H1 (cell line): ENCODE results near the gene CYB561A3. TPM values are rescaled to one million over a fixed set of nuclear protein-coding genes. Genes with fewer than 3 reads are reported as not detected.

ENCODE experiments used
- CTCF ChIA-PET: fragments of 300-600 bp; sonication (Branson Sonifier 250); formaldehyde crosslinking; loops from one replicate; lab custom pipeline; 2021; ENCODE audit not compliant: partially characterized antibody; lab: Charles Lee
- POLR2A ChIA-PET: fragments of 300-600 bp; sonication (Branson Sonifier 250); formaldehyde crosslinking; loops from one replicate; lab custom pipeline; 2021; ENCODE audit warnings: inconsistent platforms; ENCODE audit not compliant: partially characterized antibody; lab: Charles Lee
- DNase-seq, 2 experiments: peaks; one replicate each; pipeline versions ENCODE4 v3.0.0 to v3.0.0-alpha.2; 2010 to 2022; ENCODE audit warnings: low spot score in 2 of 2, low read depth in 1 of 2, mixed read lengths in 1 of 2
- FAIRE-seq: peaks from 2 replicates; lab custom pipeline; 2011; peaks lifted over from hg19 to GRCh38; lab: Jason Lieb, UNC
- H2AFZ ChIP-seq: 2 replicates; pipeline ENCODE4 v1.8.1; 2012; ENCODE audit warnings: low read length, inconsistent platforms
- H2AK5ac ChIP-seq: 2 replicates; pipeline ENCODE4 v1.6.1; 2013; ENCODE audit warnings: low read depth, low read length
- H2BK120ac ChIP-seq: replicated peaks from 2 replicates; pipeline ENCODE3; 2013; ENCODE audit warnings: low read depth, low read length, inconsistent platforms
- H2BK12ac ChIP-seq: 2 replicates; pipeline ENCODE4 v1.6.1; 2013; ENCODE audit warnings: low read depth, low read length
- H2BK15ac ChIP-seq: 2 replicates; pipeline ENCODE4 v1.6.1; 2013; ENCODE audit warnings: low read length
- H2BK20ac ChIP-seq: 2 replicates; pipeline ENCODE4 v1.6.1; 2013; ENCODE audit warnings: low read length
- H2BK5ac ChIP-seq: 2 replicates; pipeline ENCODE4 v1.6.1; 2013; ENCODE audit warnings: low read depth, low read length
- H3K14ac ChIP-seq: 2 replicates; pipeline ENCODE4 v1.6.1; 2013; ENCODE audit warnings: inconsistent platforms; ENCODE audit not compliant: insufficient read length
- H3K18ac ChIP-seq: 2 replicates; pipeline ENCODE4 v1.6.1; 2013; ENCODE audit warnings: low read length; ENCODE audit errors: extremely low read depth
- H3K23ac ChIP-seq: 2 replicates; pipeline ENCODE4 v1.6.1; 2013; ENCODE audit warnings: inconsistent platforms; ENCODE audit not compliant: insufficient read length
- H3K23me2 ChIP-seq: 2 replicates; pipeline ENCODE4 v1.6.1; 2013; ENCODE audit warnings: low read depth, low read length
- H3K27ac ChIP-seq: 2 replicates; pipeline ENCODE4 v1.6.1; 2011; ENCODE audit warnings: low read depth, low read length, inconsistent platforms
- H3K27me3 ChIP-seq, 4 experiments: replicated peaks in 1 of 4; 1 replicate in 1 of 4; 2 replicates in 3 of 4; pipeline versions ENCODE4 v1.6.1 to v1.8.1; 2011 to 2013; ENCODE audit warnings: low read length in 3 of 4, mild to moderate bottlenecking in 3 of 4, inconsistent platforms in 2 of 4, mixed read lengths in 2 of 4, moderate library complexity in 1 of 4; ENCODE audit not compliant: control insufficient read depth in 3 of 4, insufficient read depth in 3 of 4; ENCODE audit errors: extremely low read depth in 1 of 4
- H3K36me3 ChIP-seq, 4 experiments: 2 replicates each; pipeline versions ENCODE4 v1.6.1 to v1.8.1; 2011 to 2013; ENCODE audit warnings: mild to moderate bottlenecking in 4 of 4, low read length in 3 of 4, moderate library complexity in 2 of 4, control low read depth in 1 of 4, inconsistent platforms in 1 of 4; ENCODE audit not compliant: insufficient read depth in 4 of 4, control insufficient read depth in 2 of 4
- H3K4ac ChIP-seq: replicated peaks from 2 replicates; pipeline ENCODE3; 2013; ENCODE audit warnings: low read length, low read depth, mixed read lengths, inconsistent platforms; ENCODE audit not compliant: insufficient read length
- H3K4me1 ChIP-seq, 4 experiments: replicated peaks in 1 of 4; 1 replicate in 1 of 4; 2 replicates in 3 of 4; pipeline versions ENCODE4 v1.6.1 to v1.8.1; 2011 to 2013; ENCODE audit warnings: low read length in 3 of 4, inconsistent platforms in 2 of 4, mixed read lengths in 1 of 4; ENCODE audit not compliant: insufficient read depth in 4 of 4, control insufficient read depth in 3 of 4
- H3K4me2 ChIP-seq, 2 experiments: 2 replicates each; pipeline versions ENCODE4 v1.6.1 to v1.8.1; 2011 to 2013; ENCODE audit warnings: low read depth in 2 of 2, low read length in 2 of 2, control low read depth in 1 of 2, inconsistent platforms in 1 of 2, mild to moderate bottlenecking in 1 of 2; ENCODE audit not compliant: insufficient read depth in 1 of 2
- H3K4me3 ChIP-seq, 4 experiments: fragments of 200-600, 300-600 bp in 1 of 4; sonication (generic), shearing (Covaris generic), sonication (Bioruptor Twin) in 1 of 4; 2 replicates each; pipeline versions ENCODE4 v1.5.1 to v1.8.1; 2011 to 2016; ENCODE audit warnings: low read length in 4 of 4, low read depth in 3 of 4, control low read depth in 2 of 4, inconsistent platforms in 2 of 4, mild to moderate bottlenecking in 2 of 4, mixed read lengths in 1 of 4, moderate library complexity in 1 of 4; ENCODE audit not compliant: insufficient read depth in 2 of 4; ENCODE audit errors: extremely low read depth in 1 of 4
- H3K56ac ChIP-seq: replicated peaks from 2 replicates; pipeline ENCODE3; 2013; ENCODE audit warnings: low read depth, mild to moderate bottlenecking, mixed read lengths, low read length, inconsistent platforms; ENCODE audit not compliant: insufficient read length
- H3K79me1 ChIP-seq: 2 replicates; pipeline ENCODE4 v1.6.1; 2013; ENCODE audit warnings: low read depth, low read length, control low read depth
- H3K79me2 ChIP-seq, 2 experiments: 2 replicates each; pipeline versions ENCODE4 v1.6.1 to v1.8.1; 2012 to 2013; ENCODE audit warnings: low read length in 2 of 2, mild to moderate bottlenecking in 2 of 2, inconsistent platforms in 1 of 2; ENCODE audit not compliant: insufficient read depth in 2 of 2, control insufficient read depth in 1 of 2
- H3K9ac ChIP-seq, 4 experiments: replicated peaks in 1 of 4; 1 replicate in 1 of 4; 2 replicates in 3 of 4; pipeline versions ENCODE4 v1.6.1 to v1.8.1; 2011 to 2013; ENCODE audit warnings: low read depth in 3 of 4, low read length in 3 of 4, control low read depth in 2 of 4, mild to moderate bottlenecking in 2 of 4, moderate library complexity in 2 of 4, inconsistent platforms in 1 of 4; ENCODE audit errors: extremely low read depth in 1 of 4
- H3K9me3 ChIP-seq, 2 experiments: 2 replicates each; pipeline versions ENCODE4 v1.6.1 to v1.8.1; 2012 to 2013; ENCODE audit warnings: mild to moderate bottlenecking in 2 of 2, moderate library complexity in 2 of 2, control low read depth in 1 of 2, inconsistent platforms in 1 of 2, low read depth in 1 of 2, low read length in 1 of 2, mixed read lengths in 1 of 2; ENCODE audit not compliant: insufficient read depth in 2 of 2
- H4K20me1 ChIP-seq, 2 experiments: replicated peaks in 1 of 2; 2 replicates each; pipeline versions ENCODE3 to v1.8.1; 2011 to 2013; ENCODE audit warnings: inconsistent platforms in 2 of 2, low read length in 2 of 2, mild to moderate bottlenecking in 1 of 2; ENCODE audit not compliant: insufficient read depth in 2 of 2, control insufficient read depth in 1 of 2
- H4K5ac ChIP-seq: 2 replicates; pipeline ENCODE4 v1.6.1; 2013; ENCODE audit warnings: low read length, low read depth, mixed read lengths, inconsistent platforms; ENCODE audit not compliant: insufficient read length
- H4K8ac ChIP-seq: 2 replicates; pipeline ENCODE4 v1.8.0; 2013; ENCODE audit warnings: mild to moderate bottlenecking, moderate library complexity, low read length, inconsistent platforms; ENCODE audit not compliant: insufficient read depth; ENCODE audit errors: extremely low read depth
- H4K91ac ChIP-seq: replicated peaks from 2 replicates; pipeline ENCODE3; 2013; ENCODE audit warnings: low read length, mixed read lengths, inconsistent platforms; ENCODE audit not compliant: insufficient read length
- ASH2L ChIP-seq: fragments of 200-600, 300-600 bp; sonication (generic); IDR thresholded peaks from one replicate; pipeline ENCODE4 v1.7.1; 2017; ENCODE audit warnings: low read length
- EZH2 ChIP-seq: fragments of 200-600 bp; sonication (generic); IDR thresholded peaks from 2 replicates; pipeline ENCODE4 v1.7.1; 2012; ENCODE audit warnings: low read depth, mild to moderate bottlenecking, moderate library complexity, low read length, inconsistent platforms; ENCODE audit not compliant: severe bottlenecking
- HDAC6 ChIP-seq: IDR thresholded peaks from one replicate; pipeline ENCODE4 v1.7.1; 2012; ENCODE audit warnings: low read depth, mild to moderate bottlenecking, inconsistent platforms, low read length, moderate library complexity
- KDM5A ChIP-seq: fragments of 200-600 bp; IDR thresholded peaks from 2 replicates; pipeline ENCODE4 v1.7.1; 2012; ENCODE audit warnings: mild to moderate bottlenecking, low read length, inconsistent platforms, mixed read lengths
- RXRA ChIP-seq: IDR thresholded peaks from 2 replicates; pipeline ENCODE4 v1.6.1; 2011; ENCODE audit warnings: low read depth, mild to moderate bottlenecking, low read length, moderate library complexity; ENCODE audit not compliant: insufficient read depth
- SP2 ChIP-seq: IDR thresholded peaks from 2 replicates; pipeline ENCODE4 v1.6.1; 2012; ENCODE audit warnings: mild to moderate bottlenecking, low read length, inconsistent platforms
- SP4 ChIP-seq: IDR thresholded peaks from 2 replicates; pipeline ENCODE4 v1.6.1; 2012; ENCODE audit warnings: low read length, inconsistent platforms
- TAF7 ChIP-seq: optimal IDR thresholded peaks from 2 replicates; pipeline ENCODE3; 2011; ENCODE audit warnings: low read depth, mild to moderate bottlenecking, inconsistent platforms, low read length, moderate library complexity, borderline replicate concordance
- TEAD4 ChIP-seq: IDR thresholded peaks from 2 replicates; pipeline ENCODE4 v1.6.1; 2012; ENCODE audit warnings: low read depth, low read length, inconsistent platforms, mixed read lengths
- YY1 ChIP-seq: IDR thresholded peaks from 2 replicates; pipeline ENCODE4 v1.6.1; 2011; ENCODE audit warnings: low read depth, mild to moderate bottlenecking, low read length
- WGBS, 2 experiments: shearing (Covaris generic) in 1 of 2; methylation state at CpG; one replicate each; pipeline versions ENCODE4 v1.1.6 to v1.1.7; 2013 to 2015; ENCODE audit warnings: low lambda C conversion rate in 2 of 2, mixed read lengths in 2 of 2, inconsistent platforms in 1 of 2, low coverage in 1 of 2, missing lambda C conversion rate in 1 of 2; ENCODE audit not compliant: insufficient replicate concordance in 2 of 2, insufficient coverage in 1 of 2, insufficient read length in 1 of 2; ENCODE audit errors: extremely low coverage in 1 of 2, missing lambda C conversion rate in 1 of 2; 5-methylcytosine and 5-hydroxymethylcytosine counted together
- polyA plus RNA-seq, 7 experiments: library from polyadenylated mRNA; depleted of rRNA in 3 of 7; stranded (reverse) in 5 of 7; unstranded in 2 of 7; fragments of >200 nt in 5 of 7; fragments of 200-250 nt in 2 of 7; gene quantifications; 1 replicate in 5 of 7; 2 replicates in 1 of 7; 4 replicates in 1 of 7; pipeline versions ENCODE4 v1.2.1 to v1.2.3, GENCODE V29; 2011 to 2013; ENCODE audit warnings: missing spikeins in 2 of 7, mixed read lengths in 2 of 7
- total RNA-seq: library from RNA; stranded (reverse); fragmentation: NEBNext Ultra II Directional; extraction: Animal tissue kit (Norgen Biotek cat#: 25700); gene quantifications from 2 replicates; pipeline ENCODE4 v1.2.1, GENCODE V29; 2021
- TF ChIP-seq, protein P1 (sequence below): IDR thresholded peaks from 2 replicates; pipeline ENCODE4 v1.6.1; 2012; ENCODE audit warnings: inconsistent platforms
- TF ChIP-seq, protein P2 (sequence below): IDR thresholded peaks from 2 replicates; pipeline ENCODE4 v1.6.1; 2011; ENCODE audit warnings: low read length, improper control_type of control experiment

Gene CYB561A3
- total and polyA plus RNA-seq, 2 of the 8 experiments (the other 6 are each of a cell fraction or from before 2014, with no cell fraction given) = 29.6 to 41.2 TPM

DNA sequence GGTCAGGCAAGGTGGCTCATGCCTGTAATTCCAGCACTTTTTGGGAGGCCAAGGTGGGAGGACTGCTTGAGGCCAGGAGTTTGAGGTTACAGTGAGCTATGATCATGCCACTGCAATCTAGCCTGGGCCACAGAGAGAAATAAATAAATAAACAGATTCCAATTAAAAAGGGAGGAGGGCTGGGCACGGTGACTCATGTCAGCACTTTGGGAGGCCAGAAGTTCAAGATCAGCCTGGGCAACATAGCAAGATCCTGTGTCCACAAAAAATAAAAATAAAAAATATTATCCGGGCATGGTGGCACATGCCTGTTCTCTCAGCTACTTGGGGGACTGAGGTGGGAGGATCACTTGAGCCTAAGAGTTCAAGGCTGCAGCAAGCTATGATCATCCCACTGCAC lies 7.5 kb downstream of the CYB561A3 start:
- H3K18ac ChIP-seq = no peak overlapping the region
- ChIA-PET POLR2A (interaction anchor here (1.9 to 39.7 kb wide), 3 partner anchors 2 to 37 kb away, joined by 7 to 1106 read pairs (median 1106); partner anchors contain the start of genes CYB561A3, DDB1, TKFC and TMEM138), CTCF (interaction anchor here (3.8 to 22.8 kb wide), 2 partner anchors 16 to 31 kb away, joined by 27 to 255 read pairs; partner anchors contain the start of genes DDB1 and TKFC)
- H2BK20ac ChIP-seq = no peak overlapping the region
- no peaks in the 10 kb centered on the region for H3K23me2 ChIP-seq
- no peak overlapping the region for H3K4me3 ChIP-seq
- H2AK5ac ChIP-seq = no peak overlapping the region
- H2BK15ac ChIP-seq = no peak overlapping the region
- H4K91ac ChIP-seq = no peak overlapping the region
- no peaks in the 10 kb centered on the region for H3K27me3 ChIP-seq
- no peak overlapping the region for H3K4ac ChIP-seq
- H2BK5ac ChIP-seq = no peak overlapping the region
- H3K14ac ChIP-seq = no peak overlapping the region
- H3K79me2 ChIP-seq = no peaks in the 10 kb centered on the region
- H3K27ac ChIP-seq = no peak overlapping the region
- no peak overlapping the region for H2BK120ac ChIP-seq
- no peaks in the 10 kb centered on the region for H3K9me3 ChIP-seq
- peaks cover 0 to 5% of the 10 kb centered on the region in 2 experiments for H4K20me1 ChIP-seq
- H3K79me1 ChIP-seq = peaks cover 2% of the 10 kb centered on the region
- no peak overlapping the region for H3K9ac ChIP-seq
- no peak overlapping the region for H2AFZ ChIP-seq
- FAIRE-seq = no peak
- no peak for DNase-seq
- H3K56ac ChIP-seq = no peak overlapping the region
- WGBS, 2 experiments = 90% methylated on average over 2 of the region's 2 CpGs; no CpG with 5 or more reads in 1 of the 2 experiments
- H3K23ac ChIP-seq = no peak overlapping the region
- peaks cover 0 to 5% (median 4%) of the 10 kb centered on the region in 4 experiments; a peak in 5 of 8 replicates for H3K36me3 ChIP-seq
- no peak overlapping the region for H2BK12ac ChIP-seq
- H4K5ac ChIP-seq = no peak overlapping the region
- no peak overlapping the region for H3K4me2 ChIP-seq
- no peaks in the 10 kb centered on the region for H3K4me1 ChIP-seq
- H4K8ac ChIP-seq = no peak overlapping the region
- no peak for TF ChIP-seq SP4
- TF ChIP-seq YY1 = no peak
- no peak for TF ChIP-seq KDM5A
- no peak for TF ChIP-seq TEAD4
- TF ChIP-seq TAF7 = no peak
- no peak for TF ChIP-seq EZH2
- TF ChIP-seq, protein P1, sequence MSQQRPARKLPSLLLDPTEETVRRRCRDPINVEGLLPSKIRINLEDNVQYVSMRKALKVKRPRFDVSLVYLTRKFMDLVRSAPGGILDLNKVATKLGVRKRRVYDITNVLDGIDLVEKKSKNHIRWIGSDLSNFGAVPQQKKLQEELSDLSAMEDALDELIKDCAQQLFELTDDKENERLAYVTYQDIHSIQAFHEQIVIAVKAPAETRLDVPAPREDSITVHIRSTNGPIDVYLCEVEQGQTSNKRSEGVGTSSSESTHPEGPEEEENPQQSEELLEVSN = no peak
- TF ChIP-seq HDAC6 = no peak
- TF ChIP-seq SP2 = no peak
- TF ChIP-seq, protein P2, sequence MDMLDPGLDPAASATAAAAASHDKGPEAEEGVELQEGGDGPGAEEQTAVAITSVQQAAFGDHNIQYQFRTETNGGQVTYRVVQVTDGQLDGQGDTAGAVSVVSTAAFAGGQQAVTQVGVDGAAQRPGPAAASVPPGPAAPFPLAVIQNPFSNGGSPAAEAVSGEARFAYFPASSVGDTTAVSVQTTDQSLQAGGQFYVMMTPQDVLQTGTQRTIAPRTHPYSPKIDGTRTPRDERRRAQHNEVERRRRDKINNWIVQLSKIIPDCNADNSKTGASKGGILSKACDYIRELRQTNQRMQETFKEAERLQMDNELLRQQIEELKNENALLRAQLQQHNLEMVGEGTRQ = no peak
- TF ChIP-seq RXRA = no peak
- no peak for TF ChIP-seq ASH2L
